ENCODE results near the gene BAG1.
A peak's percentile ranks its signal among the peaks of the same experiment; 100 is the strongest.

Gene BAG1

DNA sequence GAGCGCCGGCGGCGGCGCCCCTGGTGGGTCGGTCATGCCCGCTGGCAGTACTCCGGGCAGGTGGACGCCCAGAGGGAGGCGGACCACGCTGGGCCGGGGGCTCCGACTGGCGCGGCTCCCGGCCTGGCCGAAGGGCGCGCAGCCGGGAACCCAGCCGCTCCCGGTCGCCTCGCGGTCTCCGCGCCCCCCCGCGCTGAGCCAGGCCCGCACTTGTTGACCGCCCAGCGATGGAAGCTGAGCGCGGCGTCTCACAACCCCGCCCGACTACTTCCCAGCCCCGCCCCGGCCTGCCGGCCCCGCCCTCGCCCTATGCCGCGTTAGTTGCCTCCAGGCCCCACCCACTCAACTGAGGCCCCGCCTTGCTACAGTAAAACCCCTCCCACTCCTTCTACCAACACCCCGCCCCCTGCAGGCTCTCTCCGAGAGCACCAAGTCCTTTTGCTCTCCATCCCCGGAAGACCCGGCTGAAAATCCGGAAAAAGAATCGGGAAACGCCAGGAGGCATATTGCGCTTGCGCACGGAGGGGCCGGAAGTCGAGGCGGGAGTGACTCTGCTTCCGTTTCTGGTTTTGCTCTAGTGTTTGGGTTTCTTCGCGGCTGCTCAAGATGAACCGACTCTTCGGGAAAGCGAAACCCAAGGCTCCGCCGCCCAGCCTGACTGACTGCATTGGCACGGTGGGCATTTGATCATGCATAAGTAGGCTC lies at the start of gene BAG1, which contains the start of gene CHMP5:
BAG1 (minus strand) TSS at position 236 of the 705 bp plus-strand sequence.
CHMP5 (plus strand) TSS at position 577 of the 705 bp plus-strand sequence; CDS start at position 607, 30 bp downstream.
- DNase-seq (ENCODE audit: low spot score), result peak; percentile 88

DNA sequence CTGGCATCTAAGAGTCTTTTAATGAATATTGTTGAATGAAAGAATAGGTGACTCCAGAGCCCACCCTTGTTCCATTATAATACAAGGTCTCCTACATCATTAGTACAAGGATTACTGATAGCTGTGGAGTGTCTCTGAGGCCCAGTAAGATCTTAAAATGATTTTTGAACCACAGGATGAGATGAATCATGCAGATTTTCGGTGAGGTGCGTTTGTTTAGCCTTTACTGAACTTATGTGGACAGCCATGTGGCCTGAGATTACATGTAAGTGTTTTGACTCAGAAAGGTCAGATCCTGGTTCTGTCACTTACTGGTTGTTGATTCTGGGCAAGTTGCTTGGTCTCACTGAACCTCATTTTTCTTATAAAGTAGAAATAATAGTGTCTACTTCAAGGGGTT lies 47.4 kb upstream of the BAG1 start:
- no peak for DNase-seq (ENCODE audit: low spot score)

DNA sequence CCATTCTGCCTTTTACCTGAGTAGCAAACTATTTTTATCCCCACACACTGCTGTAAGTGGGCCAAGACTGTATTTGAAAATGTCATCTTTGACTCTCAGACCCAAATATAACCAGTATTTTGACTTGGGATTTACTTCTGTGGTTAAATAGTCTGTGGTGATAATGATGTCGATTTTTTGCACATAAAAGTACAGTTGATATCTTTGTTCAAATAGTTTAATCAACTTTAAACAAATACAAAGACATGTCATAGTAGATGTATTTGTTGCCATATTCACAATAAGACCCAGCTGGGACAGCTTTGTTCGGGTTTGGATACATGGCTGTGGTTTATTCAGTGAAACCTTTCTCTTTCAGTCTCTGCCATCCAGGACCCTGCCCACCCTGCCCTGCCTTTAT lies 46.2 kb upstream of the BAG1 start:
- DNase-seq (ENCODE audit: low spot score), result no peak

DNA sequence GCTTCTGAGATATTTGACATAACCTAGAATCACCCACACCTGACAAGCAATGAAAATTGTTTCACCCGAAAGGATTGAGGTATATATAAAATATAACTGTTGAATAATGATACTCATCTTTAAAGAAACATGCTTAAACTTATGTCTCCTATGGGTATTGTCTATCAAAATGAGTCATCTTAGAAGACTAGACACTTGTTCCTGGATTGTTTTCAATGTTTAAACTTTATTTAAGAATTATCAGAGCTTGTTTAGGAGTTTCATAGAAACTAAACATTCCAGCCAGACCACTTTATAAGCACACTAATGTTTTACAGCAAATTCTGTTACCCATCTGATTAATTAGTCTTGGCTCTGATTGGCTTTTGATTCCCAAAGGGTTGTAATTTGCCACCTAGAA lies 45.4 kb upstream of the BAG1 start:
- DNase-seq (ENCODE audit: low spot score), result no peak

DNA sequence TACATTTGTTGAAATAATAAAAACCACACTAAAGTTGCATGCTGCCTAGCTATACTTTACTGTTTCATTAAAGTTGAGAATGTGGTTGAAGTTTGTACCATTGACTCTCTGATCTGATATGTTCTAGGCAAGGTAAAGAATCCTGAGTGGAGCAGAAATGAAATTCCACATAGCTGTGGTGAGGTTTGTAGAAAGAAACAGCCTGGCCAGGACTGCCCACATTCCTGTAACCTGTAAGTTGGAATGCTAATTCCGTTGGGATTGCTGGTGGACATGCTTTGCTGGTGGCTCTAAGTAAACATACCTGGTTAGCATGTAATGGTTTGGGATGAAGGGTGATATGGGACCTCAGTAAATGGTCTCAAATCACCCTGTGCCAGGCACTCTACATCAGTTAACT lies 42.6 kb upstream of the BAG1 start:
- DNase-seq (ENCODE audit: low spot score), result no peak

DNA sequence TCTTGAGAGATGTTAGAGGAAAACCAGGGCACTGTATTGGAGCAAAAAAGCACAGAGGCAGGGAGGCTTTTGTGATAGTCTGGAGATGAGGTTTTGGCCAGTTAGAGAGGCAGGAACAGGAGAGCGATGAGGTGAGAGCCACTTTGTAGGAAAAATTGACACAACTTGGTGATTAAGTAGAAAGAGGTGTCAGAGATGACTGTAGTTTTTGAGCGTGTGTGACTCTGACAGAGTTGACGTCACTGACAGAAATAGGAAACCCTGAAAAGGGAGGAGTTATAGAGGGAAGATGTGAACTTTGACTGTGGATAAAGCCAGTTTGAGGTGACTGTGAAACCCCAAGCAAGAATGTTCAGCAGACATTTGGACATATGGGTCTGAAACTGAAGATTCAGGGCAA lies 41.5 kb upstream of the BAG1 start:
- DNase-seq (ENCODE audit: low spot score), result no peak

DNA sequence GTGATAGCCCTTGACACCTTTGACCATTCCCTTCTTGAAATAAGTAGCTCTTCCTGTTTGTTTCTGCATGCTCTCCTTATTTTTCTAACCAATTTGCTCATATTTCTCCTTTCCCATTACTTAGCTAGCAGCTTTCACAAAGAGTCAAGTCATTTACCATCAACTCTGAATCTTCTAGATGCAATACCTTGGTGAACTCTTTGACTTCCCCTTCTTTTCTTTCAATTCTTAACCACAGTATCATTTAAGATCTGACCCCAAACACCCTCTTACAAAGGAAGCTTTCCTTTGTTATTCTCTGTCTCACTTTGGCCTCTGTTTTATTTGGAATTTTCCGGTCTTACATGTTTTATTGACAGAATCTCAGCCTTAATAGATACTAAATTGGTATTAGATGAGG lies 39.9 kb upstream of the BAG1 start:
- no peak for DNase-seq (ENCODE audit: low spot score)

DNA sequence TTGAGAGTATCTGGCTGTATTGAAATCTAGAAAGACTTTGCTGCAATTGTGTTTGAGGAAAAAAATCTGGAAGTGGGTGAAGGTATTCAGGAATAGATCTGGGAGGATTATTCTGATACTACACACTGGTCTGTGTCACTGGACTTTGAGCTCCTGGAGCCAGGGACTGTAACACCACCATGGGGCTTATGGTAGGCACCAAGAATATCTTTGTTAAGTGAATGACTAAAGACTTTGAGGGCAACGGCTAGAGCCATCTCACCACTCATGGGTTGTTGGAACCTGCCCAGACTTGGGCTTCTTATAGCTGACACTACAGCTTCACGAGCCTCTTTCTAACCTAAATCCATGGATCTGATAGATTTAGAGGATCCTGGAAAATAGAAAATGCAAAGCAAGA lies 36.0 kb upstream of the BAG1 start:
- DNase-seq (ENCODE audit: low spot score), result no peak

DNA sequence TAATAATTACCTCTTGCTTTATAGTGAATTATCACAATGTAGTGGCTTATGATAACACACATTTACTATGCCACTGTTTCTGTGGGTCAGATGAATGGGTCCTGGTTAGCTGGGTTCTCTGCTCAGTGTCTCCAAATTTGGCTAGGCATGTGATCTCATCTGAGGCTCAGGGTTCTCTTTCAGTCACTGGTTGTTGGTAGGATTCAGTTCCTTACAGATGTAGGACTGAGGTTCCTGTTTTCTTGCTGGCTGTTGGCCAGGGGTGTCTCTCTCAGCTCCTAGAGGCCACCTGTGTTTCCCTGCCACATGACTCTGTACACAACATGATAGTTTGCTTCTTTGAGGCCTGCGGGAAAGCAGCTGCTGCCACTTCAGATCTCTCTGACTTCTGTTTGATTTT lies 32.9 kb upstream of the BAG1 start:
- no peak for DNase-seq (ENCODE audit: low spot score)

DNA sequence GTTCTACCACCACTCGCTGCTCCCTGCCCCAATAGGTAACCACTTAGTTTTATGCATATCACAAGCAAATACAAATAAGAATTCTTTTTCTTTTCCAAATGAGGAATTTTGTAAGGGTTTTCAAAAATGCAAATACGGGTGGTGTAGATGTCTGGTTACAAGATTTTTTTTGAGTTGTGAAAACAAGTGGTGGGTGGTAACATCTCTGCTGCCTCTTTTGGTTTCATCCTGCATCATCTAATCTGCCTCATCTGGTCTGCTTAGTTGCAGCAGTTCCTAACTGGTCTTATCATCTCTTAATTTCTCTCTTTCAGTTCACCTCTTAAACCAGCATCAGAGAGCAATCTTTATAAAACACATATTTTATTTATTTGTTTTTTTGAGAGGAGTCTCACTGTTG lies 31.1 kb upstream of the BAG1 start:
- DNase-seq (ENCODE audit: low spot score), result no peak

DNA sequence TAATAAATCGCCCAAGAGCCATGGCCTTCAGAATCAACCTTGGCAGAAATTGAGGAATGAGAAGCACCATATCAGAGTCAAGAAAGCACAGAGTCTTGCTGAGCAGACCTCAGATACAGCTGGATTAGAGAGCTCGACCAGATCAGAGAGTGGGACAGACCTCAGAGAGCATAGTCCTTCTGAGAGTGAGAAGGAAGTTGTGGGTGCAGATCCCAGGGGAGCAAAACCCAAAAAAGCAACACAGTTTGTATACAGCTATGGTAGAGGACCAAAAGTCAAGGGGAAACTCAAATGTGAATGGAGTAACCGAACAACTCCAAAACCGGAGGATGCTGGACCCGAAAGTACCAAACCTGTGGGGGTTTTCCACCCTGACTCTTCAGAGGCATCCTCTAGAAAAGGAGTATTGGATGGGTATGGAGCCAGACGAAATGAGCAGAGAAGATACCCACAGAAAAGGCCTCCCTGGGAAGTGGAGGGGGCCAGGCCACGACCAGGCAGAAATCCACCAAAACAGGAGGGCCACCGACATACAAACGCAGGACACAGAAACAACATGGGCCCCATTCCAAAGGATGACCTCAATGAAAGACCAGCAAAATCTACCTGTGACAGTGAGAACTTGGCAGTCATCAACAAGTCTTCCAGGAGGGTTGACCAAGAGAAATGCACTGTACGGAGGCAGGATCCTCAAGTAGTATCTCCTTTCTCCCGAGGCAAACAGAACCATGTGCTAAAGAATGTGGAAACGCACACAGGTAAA lies 30.3 kb upstream of the BAG1 start:
- DNase-seq (ENCODE audit: low spot score), result no peak

DNA sequence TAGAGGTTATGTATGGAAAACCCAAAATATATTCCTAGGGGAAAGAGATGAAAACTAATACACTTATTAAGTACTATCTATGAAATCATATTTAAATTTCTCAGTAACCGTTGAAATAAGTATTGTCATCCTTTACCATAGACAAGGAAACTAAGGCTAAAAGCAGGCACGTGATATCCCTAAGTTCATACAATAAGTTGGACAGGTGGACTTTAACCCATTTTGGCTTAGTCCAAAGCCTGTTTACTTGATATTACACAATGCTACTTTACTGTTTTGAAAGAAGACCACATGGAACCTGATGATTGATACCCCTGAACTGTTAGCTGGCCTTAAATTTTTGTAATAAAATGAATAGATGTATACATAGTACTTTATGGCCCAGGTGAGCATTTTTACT lies 29.3 kb upstream of the BAG1 start:
- peak; percentile 35 for DNase-seq (ENCODE audit: low spot score)

DNA sequence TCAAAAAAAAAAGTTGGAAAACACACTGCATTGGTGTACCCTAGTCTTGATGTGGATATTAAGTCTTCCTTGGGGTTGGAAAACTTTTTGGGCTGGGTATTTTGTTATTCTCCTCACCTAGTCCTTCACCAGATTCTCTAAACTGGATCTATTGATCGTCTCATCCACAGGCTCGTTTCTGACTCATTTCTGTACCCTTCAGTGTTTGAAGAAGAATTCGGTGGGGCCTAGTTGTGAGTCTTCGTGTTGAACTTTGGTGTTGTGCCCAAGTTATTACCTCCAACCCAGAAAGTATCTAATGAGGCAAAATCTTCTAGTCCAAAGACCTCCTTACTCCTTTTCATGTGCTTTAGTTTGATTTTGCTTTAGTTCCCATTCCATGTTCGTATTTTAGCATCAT lies 27.4 kb upstream of the BAG1 start:
- no peak for DNase-seq (ENCODE audit: low spot score)

DNA sequence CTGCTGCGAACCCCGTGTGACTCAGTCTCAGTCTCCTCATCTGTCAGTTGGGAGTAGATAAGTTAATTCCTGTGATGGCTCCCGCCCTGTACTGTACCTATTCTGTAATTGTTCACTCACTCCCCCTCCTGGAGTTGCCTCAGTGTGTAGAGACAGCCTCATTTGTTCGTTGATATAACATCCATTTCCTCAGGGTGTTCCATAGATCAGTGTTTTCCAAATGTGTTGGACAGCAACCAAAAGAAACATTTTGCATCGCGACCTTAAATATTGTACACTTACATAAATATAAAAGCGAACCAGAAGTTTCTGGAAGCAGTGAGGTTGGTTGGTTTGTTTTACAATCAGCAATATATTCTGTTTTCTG lies 26.5 kb upstream of the BAG1 start:
- DNase-seq (ENCODE audit: low spot score), result no peak

DNA sequence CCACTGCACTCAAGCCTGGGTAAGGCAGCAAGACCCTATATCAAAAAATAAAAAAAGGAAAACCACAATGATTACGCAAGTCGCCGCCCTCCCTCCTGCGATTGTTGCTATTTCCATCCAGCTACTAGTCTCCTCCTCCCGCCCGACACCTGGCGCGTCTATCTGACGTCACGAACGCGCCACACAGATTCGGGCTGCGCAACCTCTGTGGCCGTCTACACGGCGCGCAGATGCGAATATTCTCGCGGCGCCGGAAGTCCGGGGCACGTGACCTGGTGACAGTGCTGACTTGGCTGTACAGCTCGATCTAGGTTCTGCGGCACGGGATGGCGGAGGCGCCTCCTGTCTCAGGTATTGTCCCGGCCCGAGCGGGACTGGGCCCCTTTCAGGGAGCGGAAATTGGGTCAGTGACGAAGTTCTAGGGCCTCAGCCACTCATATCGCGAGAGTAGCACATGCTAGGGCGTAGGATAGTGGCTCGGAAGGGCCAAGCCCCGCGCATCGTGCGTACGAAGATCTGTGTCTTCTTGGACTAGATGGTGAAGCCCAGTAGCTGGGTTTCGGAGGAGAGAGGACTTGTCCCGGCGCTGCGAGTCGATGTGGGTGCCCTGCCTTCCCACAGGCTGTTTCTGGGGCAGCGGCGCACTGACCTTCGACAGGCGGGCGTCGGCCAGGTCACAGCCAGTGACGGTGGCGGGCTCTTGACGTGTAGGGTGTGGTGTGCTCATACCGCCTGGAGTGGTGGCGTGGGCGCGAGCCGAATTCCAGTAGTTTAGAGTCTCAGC lies 25.9 kb upstream of the BAG1 start, which contains the start of gene NFX1:
NFX1 (plus strand) TSS at position 270 of the 784 bp plus-strand sequence; CDS start at position 327, 57 bp downstream.
- DNase-seq (ENCODE audit: low spot score), result peak; percentile 82

DNA sequence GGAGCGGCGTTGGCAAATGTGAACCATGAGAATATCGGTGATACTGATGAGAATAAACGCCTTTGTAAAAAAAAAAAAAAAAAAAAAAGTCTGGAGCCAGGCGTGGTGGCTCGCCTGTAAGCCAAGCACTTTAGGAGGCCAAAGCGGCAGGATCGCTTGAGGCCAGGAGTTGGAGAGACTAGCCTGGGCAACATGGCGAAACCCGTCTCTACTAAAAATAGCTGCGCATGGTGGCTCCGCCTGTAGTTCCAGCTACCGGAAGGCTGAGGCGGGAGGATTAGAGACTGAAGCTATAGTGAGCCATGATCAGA lies 25.4 kb upstream of the BAG1 start:
- no peak for DNase-seq (ENCODE audit: low spot score)

DNA sequence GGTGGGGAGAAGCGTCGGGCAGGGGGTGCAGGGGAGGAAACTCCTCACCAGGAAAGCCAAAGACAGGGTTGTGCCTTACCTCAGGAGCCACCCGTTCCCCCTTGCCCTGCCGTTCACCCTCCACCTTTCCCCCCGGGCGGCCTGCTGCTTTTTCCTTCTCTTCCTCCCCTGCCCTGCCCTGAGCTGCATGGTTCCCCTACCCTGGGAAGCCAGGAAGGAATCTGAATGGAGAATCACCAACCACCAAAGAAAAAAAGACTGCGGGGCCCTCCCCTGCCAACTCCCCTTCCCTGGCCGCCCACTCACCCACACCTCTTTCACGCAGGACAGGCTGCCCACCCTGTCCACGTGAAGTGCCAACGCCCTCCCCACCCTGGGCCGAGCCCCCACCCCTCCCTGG lies 25.0 kb upstream of the BAG1 start:
- no peak for DNase-seq (ENCODE audit: low spot score)

DNA sequence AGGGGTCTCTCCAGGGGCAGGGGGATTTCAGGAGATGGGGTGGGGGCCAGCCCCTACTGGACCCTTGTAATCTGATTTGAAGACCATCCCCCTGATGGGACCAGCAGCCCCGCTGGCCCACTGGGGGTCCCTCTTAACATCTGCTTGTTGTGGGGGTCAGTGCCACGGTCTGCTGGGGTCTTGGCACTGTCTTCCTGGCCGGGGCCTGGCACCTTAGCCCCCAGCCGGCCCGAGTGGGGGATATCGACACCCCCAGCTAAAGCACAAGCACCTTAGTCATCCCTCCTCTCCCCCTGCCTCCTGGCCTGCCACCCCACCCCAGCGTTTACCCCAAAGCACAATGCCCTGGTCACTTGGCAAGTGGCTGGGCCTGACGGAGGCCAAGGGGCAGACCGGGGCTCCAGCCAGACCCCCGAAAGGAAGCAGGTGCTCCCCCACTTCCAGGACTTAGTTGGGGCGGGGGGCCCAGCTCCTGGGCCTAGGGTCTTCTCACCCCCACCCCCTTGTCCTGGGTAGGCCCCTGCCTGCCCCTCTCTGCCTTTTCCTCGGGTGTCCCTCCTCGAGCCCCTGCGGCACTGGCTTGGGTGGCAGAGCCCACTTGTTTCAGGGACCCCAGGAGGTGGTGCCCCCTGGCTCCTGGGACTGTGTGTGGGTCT lies 24.4 kb upstream of the BAG1 start:
- DNase-seq (ENCODE audit: low spot score), result no peak

DNA sequence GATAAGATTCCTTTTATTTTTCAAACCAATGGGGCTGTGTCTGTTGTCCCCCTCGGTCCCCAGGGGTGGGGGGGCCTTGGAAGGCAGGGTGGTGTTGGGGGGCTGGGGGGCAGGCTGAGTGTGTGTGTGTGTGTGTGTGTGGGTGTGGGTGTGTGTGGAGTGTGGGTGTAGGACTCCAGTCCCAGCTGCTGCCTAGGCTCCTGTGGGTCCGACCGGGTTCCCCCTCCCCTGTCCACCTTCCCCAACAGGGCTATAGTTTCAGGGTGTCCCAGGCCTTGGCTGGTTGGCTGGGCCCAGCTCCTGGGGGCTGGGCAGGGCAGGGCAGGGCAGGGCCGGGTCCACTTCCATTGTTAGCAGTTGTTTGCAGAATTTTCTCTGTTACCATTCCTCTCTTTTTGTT lies 23.7 kb upstream of the BAG1 start:
- DNase-seq (ENCODE audit: low spot score), result no peak

DNA sequence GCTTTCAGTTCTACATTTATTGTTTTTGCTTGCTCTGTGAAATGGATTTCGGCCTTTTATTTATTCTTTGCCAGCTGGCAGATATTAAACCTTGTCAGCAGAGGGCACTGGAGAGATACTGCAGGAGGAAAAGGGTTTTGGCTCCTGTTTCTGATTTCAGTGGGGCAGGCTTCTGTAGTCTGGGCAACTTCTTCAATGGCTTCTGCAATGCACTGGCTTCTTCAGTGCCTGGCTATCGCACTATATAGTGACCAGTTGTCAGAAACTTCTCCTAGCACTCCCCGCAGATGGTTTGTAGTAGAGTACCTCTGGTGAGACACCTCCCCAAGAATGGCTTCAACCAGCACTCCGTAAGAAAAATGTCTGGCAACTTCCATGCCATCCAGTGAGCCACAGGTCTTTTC lies 22.6 kb upstream of the BAG1 start:
- DNase-seq (ENCODE audit: low spot score), result peak; percentile 44

DNA sequence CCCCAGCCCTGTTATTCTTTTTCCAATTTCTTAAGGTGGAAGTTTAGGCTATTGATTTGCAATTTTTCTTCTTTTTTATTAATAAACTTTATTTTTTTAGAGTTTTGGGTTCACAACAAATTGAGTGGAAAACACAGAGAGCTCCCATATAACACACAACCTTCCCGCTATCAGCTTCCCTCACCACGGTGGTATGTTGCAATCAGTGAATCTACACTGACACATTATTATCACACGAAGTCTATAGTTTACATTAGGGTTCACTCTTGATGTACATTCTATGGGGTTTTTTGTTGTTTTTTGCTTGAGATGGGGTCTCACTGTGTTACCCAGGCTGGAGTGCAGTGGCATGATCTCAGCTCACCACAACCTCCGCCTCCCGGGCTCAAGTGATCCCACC lies 21.0 kb upstream of the BAG1 start:
- no peak for DNase-seq (ENCODE audit: low spot score)

DNA sequence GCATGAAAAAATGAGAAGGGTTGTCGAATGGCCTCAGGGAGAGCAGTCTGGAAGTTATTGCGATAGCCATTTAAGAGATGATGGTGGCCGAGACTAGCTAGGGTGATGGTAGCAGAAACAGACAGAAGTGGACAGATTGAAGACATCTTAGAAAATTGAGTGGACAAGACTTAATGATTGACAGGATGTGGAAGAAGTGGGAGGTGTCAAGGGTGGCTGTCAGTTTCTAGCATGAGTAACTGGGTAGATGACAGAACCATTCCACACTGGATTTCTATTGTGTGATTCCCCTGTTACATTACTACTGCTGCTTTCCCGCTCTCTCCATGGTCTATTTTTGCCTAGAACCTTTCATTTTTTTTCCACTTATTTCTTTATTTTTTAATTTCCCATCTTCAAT lies 13.0 kb upstream of the BAG1 start:
- DNase-seq (ENCODE audit: low spot score), result no peak

DNA sequence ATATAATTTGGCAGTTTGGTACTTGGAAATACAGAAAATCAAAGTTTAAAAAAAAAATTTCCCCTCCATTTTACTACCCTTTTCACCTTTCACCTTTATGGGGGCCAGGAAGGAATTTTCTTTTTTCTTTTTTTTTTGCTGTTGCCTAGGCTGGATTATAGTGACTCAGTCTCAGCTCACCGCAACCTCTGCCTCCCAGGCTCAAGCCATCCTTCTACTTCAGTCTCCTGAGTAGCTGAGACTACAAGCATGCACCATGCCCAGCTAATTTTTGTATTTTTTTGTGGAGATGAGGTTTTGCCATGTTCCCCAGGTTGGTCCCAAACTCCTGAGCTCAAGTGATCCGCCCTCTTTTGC lies 9.4 kb upstream of the BAG1 start:
- DNase-seq (ENCODE audit: low spot score), result no peak

Data from HuH-7 (cell line).